HAP-1 (cell line): ENCODE measurements around the gene SV2B.

Experiments used
- DNase-seq, 2 experiments: peaks; one replicate each; pipeline ENCODE4 v3.0.0-alpha.2; 2016 to 2020; ENCODE audit warnings: low spot score in 2 of 2
- H3K27me3 ChIP-seq: fragments of 250-450 bp; sonication (Bioruptor Pico); 2 replicates; pipeline ENCODE4 v1.5.1; 2020; ENCODE audit warnings: low read depth, mild to moderate bottlenecking, moderate library complexity
- H3K36me3 ChIP-seq: fragments of 250-450 bp; sonication (Bioruptor Pico); replicated peaks from 2 replicates; pipeline ENCODE4 v1.5.1; 2020; ENCODE audit warnings: mild to moderate bottlenecking
- H3K4me1 ChIP-seq: fragments of 250-450 bp; sonication (Bioruptor Pico); 2 replicates; pipeline ENCODE4 v1.5.1; 2020; ENCODE audit warnings: mild to moderate bottlenecking
- H3K4me3 ChIP-seq: fragments of 250-450 bp; sonication (Bioruptor Pico); 2 replicates; pipeline ENCODE4 v1.5.1; 2020; ENCODE audit warnings: mild to moderate bottlenecking, moderate library complexity
- H3K9me3 ChIP-seq: fragments of 250-450 bp; sonication (Bioruptor Pico); 2 replicates; pipeline ENCODE4 v1.5.1; 2020; ENCODE audit warnings: mild to moderate bottlenecking, moderate library complexity
- in situ Hi-C: fragments of 300-500 bp; cut with MboI; formaldehyde crosslinking; loops from 3 replicates; pipeline ENCODE4 v1.14.3; 2020; ENCODE audit warnings: low sequenced_read_pairs, inconsistent platforms, mixed read lengths

The SV2B gene

DNA sequence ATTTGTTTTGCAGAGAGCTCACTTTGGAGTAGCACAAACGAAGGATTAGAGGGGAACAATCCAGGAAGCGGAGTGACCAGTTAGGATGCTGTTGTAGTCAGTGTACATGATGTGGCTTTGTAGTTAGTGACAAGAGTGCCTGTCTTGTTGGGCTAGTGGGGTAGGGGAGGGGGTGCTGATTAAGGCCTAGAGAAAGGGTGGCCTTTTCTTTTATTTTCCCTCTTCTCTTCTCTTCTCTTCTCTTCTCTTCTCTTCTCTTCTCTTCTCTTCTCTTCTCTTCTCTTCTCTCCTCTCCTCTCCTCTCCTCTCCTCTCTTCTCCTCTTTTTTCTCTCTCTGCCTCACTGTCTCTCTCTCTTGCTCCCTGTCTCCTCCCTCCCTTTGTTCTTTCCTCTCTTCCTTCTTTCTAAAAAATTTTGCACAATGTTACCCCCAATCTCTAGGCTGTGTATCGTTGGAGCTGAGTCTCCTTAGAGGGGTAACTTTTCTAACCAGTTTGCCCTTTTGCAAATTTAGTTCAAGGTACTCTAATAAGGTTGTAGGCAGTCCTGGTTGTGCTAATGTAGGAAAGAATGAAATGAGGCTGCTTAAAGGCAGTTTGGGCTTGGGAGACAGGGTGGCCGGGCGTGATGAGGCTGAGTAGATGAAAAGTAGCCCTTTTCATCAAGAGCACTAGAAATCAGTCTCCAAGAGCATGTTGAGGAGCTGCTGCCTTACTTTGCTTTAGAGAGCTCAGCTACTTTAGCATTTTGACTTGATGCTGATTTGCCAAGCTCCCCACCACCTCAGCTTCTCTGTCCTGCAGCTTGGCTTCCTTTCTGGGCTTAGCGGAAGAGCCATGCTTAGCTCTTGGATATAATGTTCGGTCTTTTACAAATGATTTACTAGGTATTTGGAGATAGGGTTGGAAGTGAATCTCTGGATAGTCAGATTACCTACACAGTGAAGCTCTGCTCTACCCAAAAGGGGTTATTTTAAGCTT, 58.6 kb downstream of the SV2B start:
- DNase-seq = no peak
- H3K4me1 ChIP-seq = no peaks in the 10 kb centered on the region
- H3K4me3 ChIP-seq = no peak overlapping the region
- H3K27me3 ChIP-seq = no peaks in the 10 kb centered on the region
- no peaks in the 10 kb centered on the region for H3K36me3 ChIP-seq
- in situ Hi-C loops = no loop called here
- no peaks in the 10 kb centered on the region for H3K9me3 ChIP-seq

- Histone ChIP-seq H3K36me3 (no peaks in the 10 kb centered on the region), H3K27me3 (peaks cover 6% of the 10 kb centered on the region; the same call in 1 of the 2 replicates), H3K4me1 (no peaks in the 10 kb centered on the region), H3K4me3 (no peak overlapping the region), H3K9me3 (0 out of 2 replicates have a peak, but pooled peaks cover 2% of the 10 kb centered on the region)
- in situ Hi-C loops = no loop called here
- no peak for DNase-seq
Measured at GRCh38 chr15:91165850-91166249, 65.8 kb downstream of the SV2B start.

DNA sequence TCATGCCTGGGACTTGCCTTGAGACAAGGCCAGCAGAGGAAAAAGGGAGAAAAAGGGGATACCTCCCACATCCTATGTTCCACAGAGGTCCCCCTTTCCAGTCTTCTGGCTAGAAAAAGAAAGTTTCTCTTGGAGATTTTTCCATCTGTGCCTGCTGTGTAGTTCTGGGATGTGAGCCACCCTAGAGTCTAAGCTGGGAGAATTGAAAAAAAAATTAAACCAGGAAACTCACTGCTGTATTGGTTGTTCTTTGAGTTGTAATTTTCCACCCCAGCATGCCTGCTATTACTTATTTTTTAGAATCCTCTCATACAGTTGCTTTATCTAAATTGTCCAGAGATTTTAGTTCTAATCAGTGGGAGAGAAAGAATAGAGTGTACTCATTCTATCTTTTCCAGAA, 68.4 kb downstream of the SV2B start:
- in situ Hi-C loops = no loop called here
- Histone ChIP-seq H3K9me3 (0 out of 2 replicates have a peak, but pooled peaks cover 2% of the 10 kb centered on the region), H3K4me1 (no peaks in the 10 kb centered on the region), H3K4me3 (no peak overlapping the region), H3K27me3 (peaks cover 6% of the 10 kb centered on the region; the same call in 1 of the 2 replicates), H3K36me3 (no peaks in the 10 kb centered on the region)
- no peak for DNase-seq

GRCh38 chr15:91171334-91171733, 71.3 kb downstream of the SV2B start:
- no peak for DNase-seq
- no peak overlapping the region for H3K4me3 ChIP-seq
- no peaks in the 10 kb centered on the region for H3K36me3 ChIP-seq
- peaks cover 6% of the 10 kb centered on the region; the same call in 1 of the 2 replicates for H3K27me3 ChIP-seq
- H3K9me3 ChIP-seq = no peaks in the 10 kb centered on the region
- in situ Hi-C loops = no loop called here
- no peaks in the 10 kb centered on the region for H3K4me1 ChIP-seq

DNA sequence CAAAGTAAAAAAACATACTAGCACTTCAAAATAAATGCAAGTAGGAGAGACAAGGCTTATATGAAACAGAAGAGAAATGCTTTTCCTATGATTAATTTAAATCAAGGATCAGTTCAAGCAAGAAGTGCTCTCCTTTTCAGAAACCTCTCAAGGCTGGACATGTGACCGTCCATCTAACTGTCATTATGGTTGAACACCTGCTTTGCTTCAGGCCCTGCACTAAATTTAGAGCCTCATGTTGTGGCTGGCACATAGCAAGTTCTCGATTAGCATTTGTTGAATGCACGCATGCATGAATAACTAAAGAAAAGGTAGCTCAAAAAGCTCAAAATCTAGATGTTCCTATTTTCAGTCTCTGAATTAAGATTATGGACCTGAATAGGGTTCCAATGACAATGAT, 82.0 kb downstream of the SV2B start:
- no peaks in the 10 kb centered on the region for H3K36me3 ChIP-seq
- no peaks in the 10 kb centered on the region for H3K4me1 ChIP-seq
- H3K4me3 ChIP-seq = no peak overlapping the region
- in situ Hi-C loops = no loop called here
- no peaks in the 10 kb centered on the region for H3K9me3 ChIP-seq
- H3K27me3 ChIP-seq = peaks cover 5% of the 10 kb centered on the region; the same call in 1 of the 2 replicates
- DNase-seq = no peak

GRCh38 chr15:91183596-91183995, 83.5 kb downstream of the SV2B start:
- no peak overlapping the region for H3K4me3 ChIP-seq
- no peak for DNase-seq
- no peaks in the 10 kb centered on the region for H3K36me3 ChIP-seq
- in situ Hi-C loops = no loop called here
- H3K9me3 ChIP-seq = no peaks in the 10 kb centered on the region
- H3K4me1 ChIP-seq = no peaks in the 10 kb centered on the region
- peaks cover 5% of the 10 kb centered on the region; the same call in 1 of the 2 replicates for H3K27me3 ChIP-seq

- H3K4me3 ChIP-seq = no peak overlapping the region
- H3K36me3 ChIP-seq = no peaks in the 10 kb centered on the region
- no peak for DNase-seq
- no peaks in the 10 kb centered on the region for H3K9me3 ChIP-seq
- H3K4me1 ChIP-seq = no peaks in the 10 kb centered on the region
- in situ Hi-C loops = no loop called here
- peaks cover 5% of the 10 kb centered on the region; the same call in 1 of the 2 replicates for H3K27me3 ChIP-seq
Measured at GRCh38 chr15:91184441-91184840, 84.4 kb downstream of the SV2B start.

- peaks cover 14% of the 10 kb centered on the region for H3K27me3 ChIP-seq
- in situ Hi-C loops = no loop called here
- H3K4me1 ChIP-seq = no peaks in the 10 kb centered on the region
- no peak overlapping the region for H3K4me3 ChIP-seq
- H3K36me3 ChIP-seq = no peaks in the 10 kb centered on the region
- no peaks in the 10 kb centered on the region for H3K9me3 ChIP-seq
- DNase-seq = peak; percentile 3 to 45
Measured at GRCh38 chr15:91186904-91187656, 87.0 kb downstream of the SV2B start.

GRCh38 chr15:91192285-91192684, 92.2 kb downstream of the SV2B start:
- Histone ChIP-seq H3K36me3 (no peaks in the 10 kb centered on the region), H3K4me3 (no peak overlapping the region), H3K27me3 (peaks cover 8% of the 10 kb centered on the region; the same call in 1 of the 2 replicates), H3K9me3 (no peaks in the 10 kb centered on the region), H3K4me1 (no peaks in the 10 kb centered on the region)
- DNase-seq = no peak
- in situ Hi-C loops = no loop called here

GRCh38 chr15:91192690-91193377, 92.8 kb downstream of the SV2B start:
- no peaks in the 10 kb centered on the region for H3K9me3 ChIP-seq
- H3K4me1 ChIP-seq = no peaks in the 10 kb centered on the region
- H3K27me3 ChIP-seq = peaks cover 8% of the 10 kb centered on the region; the same call in 1 of the 2 replicates
- in situ Hi-C loops = no loop called here
- no peaks in the 10 kb centered on the region for H3K36me3 ChIP-seq
- no peak overlapping the region for H3K4me3 ChIP-seq
- DNase-seq = no peak

- Histone ChIP-seq H3K36me3 (no peaks in the 10 kb centered on the region), H3K9me3 (no peaks in the 10 kb centered on the region), H3K27me3 (peaks cover 8% of the 10 kb centered on the region; the same call in 1 of the 2 replicates), H3K4me1 (no peaks in the 10 kb centered on the region), H3K4me3 (no peak overlapping the region)
- in situ Hi-C loops = no loop called here
- DNase-seq = no peak
Measured at GRCh38 chr15:91193378-91193720, 93.3 kb downstream of the SV2B start.

DNA sequence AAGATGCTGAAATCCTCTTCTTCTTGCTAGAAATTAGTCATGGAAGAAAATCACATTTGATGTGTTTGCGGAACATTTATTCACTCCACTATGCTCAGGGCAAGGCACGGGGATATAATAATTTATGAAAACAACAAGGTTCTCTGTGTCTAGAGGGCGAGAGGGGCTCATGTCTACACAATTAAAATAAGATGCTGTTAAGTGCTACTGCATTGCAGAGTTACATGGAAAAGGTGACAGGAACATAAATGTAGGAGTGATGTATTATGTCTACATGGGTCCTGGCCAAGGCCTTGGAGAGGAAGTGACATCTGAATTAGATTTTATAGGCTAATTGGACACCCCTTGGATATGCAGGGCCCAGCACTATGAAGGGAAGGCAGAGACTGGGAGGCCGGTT, 96.1 kb downstream of the SV2B start:
- DNase-seq = no peak
- in situ Hi-C loops = no loop called here
- Histone ChIP-seq H3K36me3 (no peaks in the 10 kb centered on the region), H3K9me3 (no peaks in the 10 kb centered on the region), H3K27me3 (0 out of 2 replicates have a peak, but pooled peaks cover 3% of the 10 kb centered on the region), H3K4me1 (no peaks in the 10 kb centered on the region), H3K4me3 (no peak overlapping the region)

DNA sequence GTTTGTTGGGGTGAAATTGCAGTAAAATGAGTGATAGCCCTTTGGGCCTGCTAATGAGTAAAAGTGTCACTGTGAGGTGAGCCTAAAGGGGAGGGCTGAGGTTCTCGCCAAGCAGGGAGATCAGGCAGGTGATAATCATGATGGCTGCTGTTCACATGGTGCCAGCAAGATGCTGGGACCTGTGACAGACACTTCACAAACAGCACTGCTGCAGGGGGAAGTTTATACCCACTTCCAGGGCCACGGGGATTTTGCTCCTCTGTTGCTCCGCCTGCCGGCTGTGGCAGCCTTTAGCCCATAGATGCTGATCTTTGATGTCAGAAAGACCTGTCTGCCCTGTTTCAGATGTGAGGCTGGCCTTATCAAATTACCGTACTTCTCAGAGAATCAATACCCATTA, 96.7 kb downstream of the SV2B start:
- Histone ChIP-seq H3K27me3 (no peaks in the 10 kb centered on the region), H3K36me3 (no peaks in the 10 kb centered on the region), H3K9me3 (no peaks in the 10 kb centered on the region), H3K4me1 (no peaks in the 10 kb centered on the region), H3K4me3 (no peak overlapping the region)
- no peak for DNase-seq
- in situ Hi-C loops = no loop called here
